K562 (cell line): ENCODE data around the gene ENO2.

ENCODE experiments used
- CBFB ChIP-seq: sonication (generic); formaldehyde crosslinking; IDR thresholded peaks from 2 replicates; pipeline ENCODE4 v1.4.0; 2020; ENCODE audit warnings: mild to moderate bottlenecking, missing genetic modification reagents
- EZH2 ChIP-seq: IDR thresholded peaks from 2 replicates; pipeline ENCODE4 v1.6.1; 2012; ENCODE audit warnings: low read depth, mild to moderate bottlenecking, inconsistent platforms, low read length, borderline replicate concordance
- FOXP4 ChIP-seq: sonication (generic); formaldehyde crosslinking; IDR thresholded peaks from 2 replicates; pipeline ENCODE4 v1.8.0; 2022; ENCODE audit warnings: mild to moderate bottlenecking, missing genetic modification reagents, borderline replicate concordance
- JUN ChIP-seq, 2 experiments: sonication (generic) in 1 of 2; formaldehyde crosslinking in 1 of 2; IDR thresholded peaks; 2 replicates each; pipeline versions ENCODE4 v1.6.1 to v1.8.0; 2012 to 2022; ENCODE audit warnings: borderline replicate concordance in 2 of 2, mild to moderate bottlenecking in 2 of 2, improper control_type of control experiment in 1 of 2, low read depth in 1 of 2, low read length in 1 of 2, missing genetic modification reagents in 1 of 2
- NR3C1 ChIP-seq: sonication (generic); formaldehyde crosslinking; IDR thresholded peaks from 2 replicates; pipeline ENCODE4 v1.8.1; 2022; ENCODE audit warnings: missing genetic modification reagents
- POLR2AphosphoS5 ChIP-seq: IDR thresholded peaks from 2 replicates; pipeline ENCODE4 v1.6.1; 2011; ENCODE audit warnings: mild to moderate bottlenecking, low read depth, low read length, moderate library complexity; ENCODE audit not compliant: control insufficient read depth, insufficient read depth
- POLR2G ChIP-seq: fragments of 200-400 bp; formaldehyde crosslinking; IDR thresholded peaks from 2 replicates; pipeline ENCODE4 v1.6.1; 2017; ENCODE audit warnings: low read depth, mild to moderate bottlenecking, antibody characterized with exemption, low read length, moderate library complexity
- ZNF57 ChIP-seq: fragments of 450-650 bp; formaldehyde crosslinking; IDR thresholded peaks from 2 replicates; pipeline ENCODE4 v1.4.0; 2020; ENCODE audit warnings: mild to moderate bottlenecking, moderate library complexity
- TF ChIP-seq, protein P1 (sequence below), 3 experiments: IDR thresholded peaks in 2 of 3; conservative IDR thresholded peaks in 1 of 3; 2 replicates each; pipeline ENCODE4 v1.5.1; 2011 to 2012; ENCODE audit warnings: low read length in 3 of 3, mild to moderate bottlenecking in 3 of 3, control low read depth in 2 of 3, improper control_type of control experiment in 1 of 3, inconsistent platforms in 1 of 3, low read depth in 1 of 3, mixed read lengths in 1 of 3, moderate library complexity in 1 of 3; ENCODE audit not compliant: insufficient read depth in 2 of 3

GRCh38 chr12:6958609-6959057 is 44.3 kb downstream of the ENO2 start:
- TF ChIP-seq FOXP4 (CRISPR knock-in tag) (no peak), CBFB (CRISPR knock-in tag) (no peak), JUN (IDR thresholded peaks at IDR 0.05; ENCODE audit: borderline replicate concordance, low read depth, low read length) (no peak), JUN (CRISPR knock-in tag; IDR thresholded peaks at IDR 0.05; ENCODE audit: borderline replicate concordance) (no peak), ZNF57 (CRISPR knock-in tag) (no peak), POLR2G (no peak), POLR2AphosphoS5 (no peak), NR3C1 (no peak), EZH2 (no peak)
- TF ChIP-seq, protein P1, sequence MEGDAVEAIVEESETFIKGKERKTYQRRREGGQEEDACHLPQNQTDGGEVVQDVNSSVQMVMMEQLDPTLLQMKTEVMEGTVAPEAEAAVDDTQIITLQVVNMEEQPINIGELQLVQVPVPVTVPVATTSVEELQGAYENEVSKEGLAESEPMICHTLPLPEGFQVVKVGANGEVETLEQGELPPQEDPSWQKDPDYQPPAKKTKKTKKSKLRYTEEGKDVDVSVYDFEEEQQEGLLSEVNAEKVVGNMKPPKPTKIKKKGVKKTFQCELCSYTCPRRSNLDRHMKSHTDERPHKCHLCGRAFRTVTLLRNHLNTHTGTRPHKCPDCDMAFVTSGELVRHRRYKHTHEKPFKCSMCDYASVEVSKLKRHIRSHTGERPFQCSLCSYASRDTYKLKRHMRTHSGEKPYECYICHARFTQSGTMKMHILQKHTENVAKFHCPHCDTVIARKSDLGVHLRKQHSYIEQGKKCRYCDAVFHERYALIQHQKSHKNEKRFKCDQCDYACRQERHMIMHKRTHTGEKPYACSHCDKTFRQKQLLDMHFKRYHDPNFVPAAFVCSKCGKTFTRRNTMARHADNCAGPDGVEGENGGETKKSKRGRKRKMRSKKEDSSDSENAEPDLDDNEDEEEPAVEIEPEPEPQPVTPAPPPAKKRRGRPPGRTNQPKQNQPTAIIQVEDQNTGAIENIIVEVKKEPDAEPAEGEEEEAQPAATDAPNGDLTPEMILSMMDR (IDR thresholded peaks at IDR 0.05 in 2 of 3, conservative IDR thresholded peaks at IDR 0.05 in 1 of 3; ENCODE audit: insufficient read depth in 2 of 3, low read depth in 1 of 3, low read length in 3 of 3) = no peak
